Gastroesophageal sphincter (tissue), 4 donors: ENCODE data around the gene ARHGEF6. TPM values are rescaled to one million over a fixed set of nuclear protein-coding genes. Genes with fewer than 3 reads are reported as not detected.

Experiments used
- ATAC-seq: fragments of 150-250 bp; one replicate; pipeline ENCODE4 v1.9.1; 2016; ENCODE audit warnings: mild to moderate bottlenecking, moderate library complexity
- H3K27ac ChIP-seq, 4 donors: fragments of 200-600 bp; sonication (generic) in 3 of 4; 1 replicate in 3 of 4; 2 replicates in 1 of 4; pipeline ENCODE4 v1.5.1; 2016 to 2019
- H3K27me3 ChIP-seq: fragments of 200-600 bp; sonication (generic); one replicate; pipeline ENCODE4 v1.5.1; 2019
- H3K36me3 ChIP-seq, 2 donors: fragments of 200-600 bp; sonication (generic); one replicate each; pipeline ENCODE4 v1.5.1; 2019; ENCODE audit warnings: control low read depth in 1 of 2
- H3K4me1 ChIP-seq, 3 donors: fragments of 200-600 bp; sonication (generic); 1 replicate in 2 of 3; 2 replicates in 1 of 3; pipeline ENCODE4 v1.5.1; 2016 to 2019; ENCODE audit warnings: control low read depth in 2 of 3
- H3K4me3 ChIP-seq, 2 donors: fragments of 200-600 bp; sonication (generic); one replicate each; pipeline ENCODE4 v1.5.1; 2019; ENCODE audit warnings: mild to moderate bottlenecking in 1 of 2, moderate library complexity in 1 of 2
- H3K9me3 ChIP-seq, 3 donors: fragments of 200-600 bp; sonication (generic); one replicate each; pipeline ENCODE4 v1.5.1; 2017 to 2019; ENCODE audit warnings: control low read depth in 2 of 3
- EP300 ChIP-seq: sonication (generic); formaldehyde crosslinking; IDR thresholded peaks from one replicate; pipeline ENCODE4 v1.6.1; 2017; ENCODE audit warnings: antibody characterized with exemption, mild to moderate bottlenecking
- POLR2A ChIP-seq, 2 donors: fragments of 450-650 bp; IDR thresholded peaks; one replicate each; pipeline ENCODE4 v1.6.1; 2017; ENCODE audit warnings: antibody characterized with exemption in 2 of 2, mild to moderate bottlenecking in 2 of 2, moderate library complexity in 1 of 2
- POLR2AphosphoS5 ChIP-seq: sonication (generic); formaldehyde crosslinking; IDR thresholded peaks from one replicate; pipeline ENCODE4 v1.6.1; 2017; ENCODE audit warnings: antibody characterized with exemption
- WGBS, 2 donors: methylation state at CpG; one replicate each; pipeline ENCODE4 v1.1.5; 2018; ENCODE audit warnings: low coverage in 1 of 2; 5-methylcytosine and 5-hydroxymethylcytosine counted together
- total RNA-seq, 4 donors: library from RNA; depleted of rRNA; stranded (reverse); fragments of >200 nt; gene quantifications; one replicate each; pipeline ENCODE4 v1.1.0, GENCODE V29; 2016
- TF ChIP-seq, protein P1 (sequence below), 4 experiments: fragments of 200-600 bp in 2 of 4; fragments of 450-650 bp in 2 of 4; sonication (generic) in 1 of 4; IDR thresholded peaks; one replicate each; pipeline ENCODE4 v1.5.1; 2017 to 2019; ENCODE audit warnings: antibody characterized with exemption in 4 of 4, mild to moderate bottlenecking in 2 of 4, moderate library complexity in 2 of 4

ARHGEF6 gene
- total RNA-seq, 4 donors from 2014 or later, result 14.2 to 18.5 (median 16.3) TPM

GRCh38 chrX:136761421-136761820 lies 19.3 kb downstream of the ARHGEF6 start:
- no peak for ATAC-seq
- Histone ChIP-seq H3K27me3 (no peaks in the 10 kb centered on the region), H3K4me3 (no peak overlapping the region), H3K36me3 (no peaks in the 10 kb centered on the region), H3K27ac (no peak overlapping the region), H3K4me1 (peaks cover 0 to 12% (median 0%) of the 10 kb centered on the region in 3 donors), H3K9me3 (no peaks in the 10 kb centered on the region)
- 37 to 41% methylated on average over 3 of the region's 3 CpGs for WGBS, 2 donors
- TF ChIP-seq EP300 (no peak), POLR2A (IDR thresholded peaks at IDR 0.05) (no peak), POLR2AphosphoS5 (no peak)
- TF ChIP-seq, protein P1, sequence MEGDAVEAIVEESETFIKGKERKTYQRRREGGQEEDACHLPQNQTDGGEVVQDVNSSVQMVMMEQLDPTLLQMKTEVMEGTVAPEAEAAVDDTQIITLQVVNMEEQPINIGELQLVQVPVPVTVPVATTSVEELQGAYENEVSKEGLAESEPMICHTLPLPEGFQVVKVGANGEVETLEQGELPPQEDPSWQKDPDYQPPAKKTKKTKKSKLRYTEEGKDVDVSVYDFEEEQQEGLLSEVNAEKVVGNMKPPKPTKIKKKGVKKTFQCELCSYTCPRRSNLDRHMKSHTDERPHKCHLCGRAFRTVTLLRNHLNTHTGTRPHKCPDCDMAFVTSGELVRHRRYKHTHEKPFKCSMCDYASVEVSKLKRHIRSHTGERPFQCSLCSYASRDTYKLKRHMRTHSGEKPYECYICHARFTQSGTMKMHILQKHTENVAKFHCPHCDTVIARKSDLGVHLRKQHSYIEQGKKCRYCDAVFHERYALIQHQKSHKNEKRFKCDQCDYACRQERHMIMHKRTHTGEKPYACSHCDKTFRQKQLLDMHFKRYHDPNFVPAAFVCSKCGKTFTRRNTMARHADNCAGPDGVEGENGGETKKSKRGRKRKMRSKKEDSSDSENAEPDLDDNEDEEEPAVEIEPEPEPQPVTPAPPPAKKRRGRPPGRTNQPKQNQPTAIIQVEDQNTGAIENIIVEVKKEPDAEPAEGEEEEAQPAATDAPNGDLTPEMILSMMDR (IDR thresholded peaks at IDR 0.05), result no peak

DNA sequence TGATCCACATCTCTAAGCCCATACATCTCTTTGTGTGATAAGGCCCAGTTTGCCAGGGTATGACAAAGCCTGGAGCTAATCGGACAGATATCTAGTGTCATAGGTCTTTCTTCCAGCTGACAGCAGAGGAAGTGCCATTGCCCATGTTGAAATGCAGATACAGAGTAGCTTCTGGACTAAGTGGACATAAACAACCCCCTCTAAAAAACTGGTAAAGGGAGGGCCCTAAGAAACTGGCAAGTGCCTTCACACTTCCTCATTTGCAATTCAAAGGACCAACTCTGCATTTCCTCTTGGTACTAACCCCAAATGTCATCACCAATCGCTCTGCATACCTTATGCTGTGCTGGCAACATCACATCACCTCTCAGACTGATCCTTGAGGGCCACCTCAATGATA lies 20.8 kb downstream of the ARHGEF6 start:
- no peak for TF ChIP-seq EP300
- no peak for TF ChIP-seq POLR2AphosphoS5
- TF ChIP-seq, protein P1 (IDR thresholded peaks at IDR 0.05), result no peak
- no peak for TF ChIP-seq POLR2A (IDR thresholded peaks at IDR 0.05)
- no peaks in the 10 kb centered on the region for H3K9me3 ChIP-seq
- H3K27ac ChIP-seq, result no peak overlapping the region
- no peaks in the 10 kb centered on the region for H3K4me1 ChIP-seq
- WGBS, 2 donors, result 48% methylated on average over 2 of the region's 2 CpGs; no CpG with 5 or more reads in 1 of the 2 donors
- no peak overlapping the region for H3K4me3 ChIP-seq
- no peaks in the 10 kb centered on the region for H3K27me3 ChIP-seq
- no peaks in the 10 kb centered on the region for H3K36me3 ChIP-seq
- no peak for ATAC-seq

- 20% methylated on average over 2 of the region's 2 CpGs; no CpG with 5 or more reads in 1 of the 2 donors for WGBS, 2 donors
- no peak for ATAC-seq
- no peak for TF ChIP-seq POLR2A (IDR thresholded peaks at IDR 0.05)
- TF ChIP-seq, protein P1 (IDR thresholded peaks at IDR 0.05), result no peak
- Histone ChIP-seq H3K27ac (no peak overlapping the region), H3K36me3 (no peaks in the 10 kb centered on the region), H3K4me1 (no peaks in the 10 kb centered on the region), H3K27me3 (no peaks in the 10 kb centered on the region), H3K9me3 (no peaks in the 10 kb centered on the region), H3K4me3 (no peak overlapping the region)
These were observed 25.3 kb downstream of the ARHGEF6 start for GRCh38 chrX:136755411-136755810.

DNA sequence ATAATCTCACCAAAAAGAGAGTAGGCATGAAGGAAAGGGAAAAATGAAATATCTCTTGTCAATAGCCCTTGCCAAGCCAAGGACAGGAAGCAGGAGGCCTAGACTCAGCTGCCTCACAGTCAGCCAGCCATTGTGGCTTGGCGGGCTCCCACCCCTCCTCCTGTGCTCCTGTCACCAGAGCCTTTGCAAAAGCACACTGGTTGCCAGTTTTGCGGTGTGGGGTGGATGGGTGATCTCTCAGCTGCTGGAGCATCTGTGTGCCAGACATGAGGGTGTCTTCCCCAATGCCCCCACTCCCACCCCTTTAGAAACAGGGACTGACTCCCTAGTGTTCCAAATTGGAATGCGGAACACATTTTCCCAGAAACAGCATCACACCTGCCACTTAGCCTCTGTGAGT lies 26.1 kb downstream of the ARHGEF6 start:
- Histone ChIP-seq H3K36me3 (no peaks in the 10 kb centered on the region), H3K27me3 (no peaks in the 10 kb centered on the region), H3K9me3 (no peaks in the 10 kb centered on the region), H3K27ac (no peak overlapping the region), H3K4me1 (no peaks in the 10 kb centered on the region), H3K4me3 (no peak overlapping the region)
- ATAC-seq, result no peak
- TF ChIP-seq, protein P1 (IDR thresholded peaks at IDR 0.05), result no peak
- TF ChIP-seq EP300 (no peak), POLR2AphosphoS5 (no peak), POLR2A (IDR thresholded peaks at IDR 0.05) (no peak)
- whole genome bisulfite sequencing, 2 donors, result 100% methylated on average over 1 of the region's 3 CpGs; no CpG with 5 or more reads in 1 of the 2 donors

DNA sequence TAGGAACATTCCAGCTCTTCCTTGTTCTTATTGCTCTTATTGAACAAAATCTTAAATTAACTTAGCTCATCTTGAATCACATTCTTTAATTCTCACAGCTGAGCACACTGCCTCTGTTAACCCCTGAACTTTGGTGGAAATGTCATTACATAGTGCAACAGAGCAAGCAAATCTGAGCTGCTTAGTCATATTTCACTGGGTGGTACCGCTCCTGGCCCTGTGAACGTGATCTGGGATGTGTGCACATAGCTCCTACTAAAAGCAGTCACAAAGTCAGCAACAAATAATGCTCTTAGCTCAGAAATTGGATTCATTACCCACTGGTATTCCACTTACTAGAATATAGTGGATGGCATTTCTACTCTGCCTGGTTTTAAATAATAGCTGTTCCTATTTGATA lies 27.9 kb downstream of the ARHGEF6 start:
- Histone ChIP-seq H3K36me3 (no peaks in the 10 kb centered on the region), H3K27ac (no peak overlapping the region), H3K4me1 (no peaks in the 10 kb centered on the region), H3K4me3 (no peak overlapping the region), H3K9me3 (no peaks in the 10 kb centered on the region), H3K27me3 (no peaks in the 10 kb centered on the region)
- ATAC-seq, result peak; percentile 58
- no peak for TF ChIP-seq POLR2A (IDR thresholded peaks at IDR 0.05)
- no peak for TF ChIP-seq EP300
- WGBS, 2 donors, result 58% methylated on average over 2 of the region's 2 CpGs; no CpG with 5 or more reads in 1 of the 2 donors
